Activated gamma-delta T cell treated with Interleukin-2 at 50 U/mL for 16 hours (primary cell): Measurements from ENCODE around the gene BHLHE40.
"Not testable (repeated sequence)": the region's sequence is repeated elsewhere in the genome, so short reads cannot be mapped to it uniquely, and the experiment has no call there.

Experiments
- DNase-seq: peaks from one replicate; pipeline ENCODE4 v3.0.0-alpha.2; 2020

Gene BHLHE40

DNA sequence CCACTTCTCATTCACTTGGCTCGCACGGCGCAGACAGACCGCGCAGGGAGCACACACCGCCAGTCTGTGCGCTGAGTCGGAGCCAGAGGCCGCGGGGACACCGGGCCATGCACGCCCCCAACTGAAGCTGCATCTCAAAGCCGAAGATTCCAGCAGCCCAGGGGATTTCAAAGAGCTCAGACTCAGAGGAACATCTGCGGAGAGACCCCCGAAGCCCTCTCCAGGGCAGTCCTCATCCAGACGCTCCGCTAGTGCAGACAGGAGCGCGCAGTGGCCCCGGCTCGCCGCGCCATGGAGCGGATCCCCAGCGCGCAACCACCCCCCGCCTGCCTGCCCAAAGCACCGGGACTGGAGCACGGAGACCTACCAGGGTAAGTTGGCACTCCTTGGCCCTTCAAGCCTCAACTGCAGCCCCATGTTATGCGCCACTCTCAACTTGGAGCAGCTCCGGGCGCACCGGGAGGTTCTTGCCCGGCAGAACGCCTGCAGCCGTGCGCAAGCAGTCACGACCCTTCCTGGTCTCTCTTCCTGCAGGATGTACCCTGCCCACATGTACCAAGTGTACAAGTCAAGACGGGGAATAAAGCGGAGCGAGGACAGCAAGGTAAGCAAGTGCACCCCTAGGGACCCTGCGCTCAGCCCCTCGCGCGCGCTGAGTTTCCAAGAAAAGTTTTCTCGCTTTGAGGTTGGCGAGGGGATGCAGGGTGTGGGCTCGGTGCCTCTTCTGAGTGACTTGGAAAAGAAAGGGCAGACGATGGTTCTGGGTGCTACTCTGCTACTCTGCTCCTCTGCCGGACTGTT is at the start of gene BHLHE40:
Gene BHLHE40, plus strand, starts transcription at position 10 of the 801 bp plus-strand sequence. Its CDS starts 282 bp downstream, at position 292.
- no peak for DNase-seq

DNA sequence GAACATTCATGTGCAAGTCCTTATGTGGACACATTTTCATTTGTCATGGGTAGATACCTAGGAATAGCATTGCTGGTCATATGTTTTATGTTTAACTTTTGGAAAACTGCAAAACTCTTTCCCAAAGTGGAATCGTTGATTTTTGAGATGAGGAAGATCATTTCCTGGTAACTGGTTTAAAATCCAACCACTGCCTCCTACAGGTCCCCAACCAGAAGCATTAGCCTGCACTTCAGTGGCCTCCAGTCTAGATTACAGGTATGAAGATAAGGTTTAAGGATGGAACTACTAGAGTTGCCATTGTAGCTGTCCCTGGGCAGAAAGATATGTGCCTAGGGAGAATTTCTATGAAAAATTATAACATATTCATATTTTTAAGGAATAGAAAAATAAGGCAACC is 48.7 kb upstream of the BHLHE40 start:
- DNase-seq: no peak

GRCh38 chr3:4934050-4934449 is 45.2 kb upstream of the BHLHE40 start:
- no peak for DNase-seq

DNA sequence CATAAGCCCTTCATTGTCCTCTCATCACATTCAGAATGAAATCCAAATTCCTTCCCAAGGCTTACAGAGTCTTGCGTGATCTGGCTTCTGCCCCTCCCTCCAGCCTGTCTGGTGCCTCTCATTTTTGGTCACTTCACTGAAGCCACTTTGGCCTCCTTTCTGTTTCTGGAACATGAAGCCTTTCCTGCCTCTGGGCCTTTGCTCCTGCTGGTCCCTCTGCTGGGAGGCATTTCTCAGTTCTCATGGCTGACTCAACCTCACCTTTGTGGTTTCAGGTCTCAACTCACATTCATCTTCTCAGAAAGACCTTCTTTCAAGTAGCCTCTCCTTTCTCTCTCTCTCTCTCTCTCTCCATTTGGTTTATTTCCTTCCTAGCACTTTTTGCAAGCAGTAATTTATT is 43.9 kb upstream of the BHLHE40 start:
- no peak for DNase-seq

- DNase-seq: no peak
These were observed 42.1 kb upstream of the BHLHE40 start for GRCh38 chr3:4936982-4937614.

DNA sequence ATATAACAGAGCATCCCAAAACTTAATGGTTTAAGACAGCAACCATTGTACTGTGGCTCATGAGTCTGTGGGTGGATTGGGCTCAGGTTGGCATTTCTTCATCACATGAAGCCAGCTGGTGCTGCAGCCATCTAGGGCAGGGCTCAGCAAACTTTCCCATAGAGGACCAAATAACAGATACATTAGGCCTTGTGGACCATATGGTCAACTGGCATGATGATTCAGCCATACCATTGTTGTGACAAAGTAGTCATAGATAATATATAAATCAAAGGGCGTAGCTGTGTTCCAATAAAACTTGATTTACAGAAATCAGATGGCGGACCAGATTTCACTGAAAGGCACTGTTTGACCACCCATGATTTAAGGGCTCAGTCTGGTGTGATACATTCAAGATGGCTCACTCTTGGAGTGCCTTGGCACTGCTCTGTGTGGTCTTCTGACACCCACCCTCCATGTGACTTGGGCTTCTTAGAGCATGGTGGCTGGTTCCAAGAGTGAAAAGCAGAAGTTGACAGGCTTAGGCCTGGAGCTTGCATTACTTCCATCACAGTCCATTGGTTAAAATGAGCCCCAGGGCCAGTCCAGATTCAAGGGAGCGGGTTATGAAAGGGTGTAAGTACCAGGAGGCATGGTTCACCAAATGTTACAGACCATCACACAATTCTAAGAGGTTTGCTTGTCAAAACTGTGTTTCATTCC is 40.8 kb upstream of the BHLHE40 start:
- no peak for DNase-seq

- DNase-seq: no peak
These were observed 40.0 kb upstream of the BHLHE40 start for GRCh38 chr3:4939276-4939675.

DNA sequence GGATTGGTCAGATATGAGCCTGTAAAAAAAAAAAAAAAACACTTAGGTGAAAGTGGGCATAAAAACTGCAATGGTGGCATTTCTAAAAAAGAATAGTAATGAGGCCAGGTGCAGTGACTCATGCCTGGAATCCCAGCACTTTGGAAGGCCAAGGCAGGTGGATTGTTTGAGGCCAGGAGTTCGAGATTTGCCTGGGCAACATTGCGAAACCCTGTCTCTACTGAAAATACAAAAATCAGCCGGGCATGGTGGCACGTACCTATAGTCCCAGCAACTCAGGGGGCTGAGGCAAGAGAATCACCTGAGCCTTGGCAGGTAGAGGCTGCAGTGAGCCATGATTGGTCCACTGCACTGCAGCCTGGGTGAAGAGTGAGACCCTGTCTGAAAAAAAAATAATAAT is 38.3 kb upstream of the BHLHE40 start:
- DNase-seq: no peak

- no peak for DNase-seq
These were observed 35.7 kb upstream of the BHLHE40 start for GRCh38 chr3:4943549-4943948.

- no peak for DNase-seq
These were observed 33.9 kb upstream of the BHLHE40 start for GRCh38 chr3:4945324-4945723.

DNA sequence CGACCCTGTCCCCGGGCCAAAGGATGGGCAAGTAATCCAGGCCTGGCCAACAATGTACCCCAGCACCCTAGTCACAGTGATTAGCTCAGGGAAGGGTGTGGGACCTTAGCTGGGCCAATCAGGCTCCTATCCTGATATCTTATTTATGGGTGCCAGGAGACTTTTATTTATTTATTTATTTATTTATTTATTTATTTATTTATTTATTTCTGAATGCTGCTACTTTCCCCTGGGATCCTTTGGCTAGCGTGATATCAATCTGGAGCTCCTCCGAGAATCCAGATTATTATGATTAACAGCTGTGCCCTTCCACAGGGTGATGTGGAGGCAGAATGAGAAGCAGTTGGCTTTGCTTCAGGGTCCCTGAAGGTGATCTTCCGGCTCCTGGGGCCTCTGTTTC is 32.2 kb upstream of the BHLHE40 start:
- DNase-seq: no peak

GRCh38 chr3:4948395-4948794 is 30.8 kb upstream of the BHLHE40 start:
- no peak for DNase-seq

- no peak for DNase-seq
These were observed 30.2 kb upstream of the BHLHE40 start for GRCh38 chr3:4949004-4949403.

DNA sequence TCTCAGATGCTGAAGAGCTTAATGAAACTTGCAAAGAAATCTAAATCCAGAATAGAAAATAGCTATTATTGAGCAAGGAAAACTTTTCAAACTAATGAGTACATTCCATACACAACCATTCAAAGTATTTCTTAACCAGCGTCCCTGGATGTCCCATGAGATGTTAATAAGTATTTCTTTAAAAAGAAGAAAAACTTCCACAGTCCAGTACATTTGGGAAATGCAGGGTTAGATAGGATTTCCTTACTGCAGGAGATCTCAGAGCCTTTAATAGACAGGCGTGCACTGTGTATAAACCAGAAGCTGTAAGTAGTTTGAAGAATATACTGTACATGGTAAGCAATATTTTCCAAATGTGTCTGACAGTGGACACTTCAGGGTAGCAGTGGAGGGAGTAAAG is 29.6 kb upstream of the BHLHE40 start:
- no peak for DNase-seq

- DNase-seq: no peak
These were observed 28.9 kb upstream of the BHLHE40 start for GRCh38 chr3:4950351-4950784.

DNA sequence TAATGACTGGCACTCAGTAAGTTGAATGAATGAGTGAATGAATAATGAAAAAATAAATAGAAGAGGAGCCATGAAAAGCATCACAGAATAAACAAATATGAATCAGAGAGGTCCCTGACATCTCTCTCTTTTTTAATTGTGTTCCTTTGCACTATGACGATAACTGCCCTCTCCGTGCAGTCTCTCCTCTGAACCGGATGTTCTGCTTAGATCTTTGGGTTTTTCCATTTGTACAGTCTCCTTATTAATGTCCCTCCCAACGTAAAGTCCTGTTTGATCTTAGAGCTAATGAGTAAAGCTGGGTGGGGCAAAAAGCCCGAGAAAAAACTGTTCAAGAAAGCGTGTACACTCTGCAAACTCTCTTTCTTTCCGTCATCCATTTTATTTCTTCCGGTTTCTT is 28.3 kb upstream of the BHLHE40 start:
- DNase-seq: no peak

DNA sequence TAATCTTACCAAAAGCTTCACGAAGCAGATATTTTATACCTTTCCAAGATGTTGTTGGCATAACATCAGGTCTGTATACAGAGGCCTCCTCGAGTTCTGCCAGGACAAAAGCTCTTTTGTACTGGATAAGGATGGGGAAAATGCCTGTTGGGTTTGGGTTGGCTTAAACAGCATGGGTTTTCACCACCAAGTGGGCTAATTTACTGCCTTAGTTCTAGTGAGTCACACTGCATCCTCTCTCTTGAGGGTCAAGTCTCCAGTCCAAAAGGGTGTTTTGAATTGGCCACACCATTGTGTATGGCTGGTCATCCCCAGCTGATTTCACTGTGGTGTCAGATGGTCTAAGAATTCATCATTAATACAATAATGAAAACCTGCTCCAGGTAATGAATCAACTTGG is 26.1 kb upstream of the BHLHE40 start:
- no peak for DNase-seq

DNA sequence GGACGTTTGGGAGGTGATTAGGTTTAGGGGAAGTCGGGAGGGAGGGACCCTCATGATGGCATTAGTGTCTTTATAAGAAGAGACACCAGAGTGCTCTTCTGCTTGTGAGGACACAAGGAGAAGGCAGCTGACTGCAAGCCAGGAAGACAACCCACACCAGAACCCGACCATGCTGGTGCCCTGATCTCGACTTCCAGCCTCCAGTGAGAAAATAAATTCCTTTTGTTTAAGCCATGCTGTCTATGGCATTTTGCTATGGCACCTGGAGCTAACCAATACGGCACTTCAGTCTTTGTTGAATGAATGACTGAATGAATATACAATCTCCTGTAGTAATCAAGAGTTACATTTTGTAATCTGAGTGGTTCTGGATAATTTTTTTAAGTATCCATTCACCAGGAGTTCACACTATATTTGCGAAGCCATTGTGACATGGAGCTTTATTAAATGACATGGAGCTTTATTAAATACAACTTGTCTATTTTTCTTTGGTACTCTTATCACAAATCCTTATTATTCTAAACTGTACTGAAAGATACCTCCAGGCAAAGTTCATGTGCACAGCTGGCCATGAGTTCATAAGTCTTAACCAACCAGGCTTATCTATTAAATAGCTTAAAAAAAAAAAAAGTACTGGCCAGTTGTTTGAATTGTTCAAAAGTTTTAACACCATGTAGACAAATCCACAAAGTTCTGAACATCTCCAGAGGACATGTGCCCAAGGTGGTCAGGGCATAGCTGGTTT is 24.8 kb upstream of the BHLHE40 start:
- DNase-seq: no peak

DNA sequence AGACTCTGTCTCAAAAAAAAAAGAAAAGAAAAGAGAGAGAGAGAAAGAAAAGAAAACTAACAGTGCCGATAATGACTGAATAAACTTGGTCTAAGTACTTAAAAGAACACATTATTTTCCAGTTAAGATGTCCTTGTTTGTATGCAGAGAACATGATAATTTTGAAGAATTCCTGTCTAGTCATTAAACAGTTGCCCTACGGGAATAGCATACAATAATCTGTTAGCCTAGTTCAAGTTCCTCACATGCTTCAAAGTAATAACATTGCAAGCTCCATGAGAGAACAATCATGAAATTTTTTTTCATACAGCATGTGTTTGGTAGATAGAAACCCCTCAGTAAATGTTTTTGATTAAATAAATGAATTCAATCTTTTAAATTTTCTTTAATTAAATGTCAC is 23.1 kb upstream of the BHLHE40 start:
- DNase-seq: no peak

DNA sequence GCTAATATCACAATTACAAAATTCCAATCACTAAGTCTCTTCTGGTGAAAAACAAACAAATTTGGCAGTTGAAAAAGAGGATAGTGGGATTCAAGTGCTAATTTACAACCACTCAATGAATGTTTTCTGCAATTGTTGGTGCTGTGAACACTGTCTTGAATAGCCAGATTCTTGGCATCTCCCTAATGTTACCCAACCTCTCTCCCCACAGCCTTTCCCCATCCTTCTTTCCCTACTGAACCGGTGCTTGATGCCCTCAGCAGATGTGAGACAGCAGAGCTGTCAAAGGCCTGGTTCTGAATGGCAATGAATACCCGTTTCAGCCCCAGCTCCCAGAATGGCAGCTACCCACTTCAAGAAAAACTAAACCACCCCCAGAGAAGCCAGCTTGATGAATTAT is 22.5 kb upstream of the BHLHE40 start:
- DNase-seq: no peak

DNA sequence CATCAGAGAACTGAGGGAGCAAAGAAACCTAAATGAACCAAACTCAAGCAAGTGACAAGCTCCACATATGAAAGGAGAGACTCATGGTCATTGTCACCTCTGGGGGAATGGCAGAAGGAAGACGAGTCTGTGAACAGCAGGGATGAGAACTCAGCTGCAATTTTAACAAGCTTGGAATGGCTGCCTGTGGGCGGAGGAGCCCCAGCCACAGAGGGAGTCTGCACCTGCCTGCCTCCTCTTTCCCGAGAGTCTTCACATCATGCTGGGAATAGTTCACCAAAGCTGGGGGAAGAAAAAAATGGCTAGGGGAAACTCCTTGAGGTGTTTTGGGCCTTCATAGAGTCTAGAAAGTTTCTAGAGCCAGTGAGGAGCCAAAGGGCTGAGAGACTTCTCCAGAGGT is 21.3 kb upstream of the BHLHE40 start:
- DNase-seq: no peak

- no peak for DNase-seq
These were observed 20.1 kb upstream of the BHLHE40 start for GRCh38 chr3:4959180-4959579.

DNA sequence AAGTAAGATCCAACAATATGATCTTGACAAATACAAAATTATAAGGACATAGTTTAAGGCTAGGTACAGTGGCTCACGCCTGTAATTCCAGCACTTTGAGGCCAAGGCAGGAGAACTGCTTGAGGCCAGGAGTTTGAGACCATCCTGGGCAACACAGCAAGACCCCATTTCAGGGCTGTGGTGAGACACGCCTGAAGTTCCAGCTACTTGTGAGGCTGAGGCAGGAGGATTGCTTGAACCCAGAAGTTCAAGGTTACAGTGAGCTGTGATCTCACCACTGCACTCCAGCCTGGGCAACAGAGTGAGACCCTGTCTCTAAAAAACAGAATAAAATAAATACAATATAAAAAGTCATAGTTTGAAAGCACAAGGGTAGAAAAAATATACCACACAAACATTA is 17.4 kb upstream of the BHLHE40 start:
- not testable (repeated sequence) for DNase-seq
